Esophagus (tissue), 2 donors: ENCODE measurements around the gene KCTD7. TPM values are rescaled to one million over a fixed set of nuclear protein-coding genes. Genes with fewer than 3 reads are reported as not detected.
"Not testable (repeated sequence)": the region's sequence is repeated elsewhere in the genome, so short reads cannot be mapped to it uniquely, and the experiment has no call there.

Source experiments
- H3K27ac ChIP-seq, 2 donors: one replicate each; pipeline ENCODE4 v1.5.1; 2013; ENCODE audit warnings: low read depth in 2 of 2, mild to moderate bottlenecking in 2 of 2, inconsistent platforms in 1 of 2, low read length in 1 of 2, moderate library complexity in 1 of 2
- H3K27me3 ChIP-seq, 2 donors: one replicate each; pipeline ENCODE4 v1.6.1; 2013; ENCODE audit warnings: low read length in 2 of 2, control low read depth in 1 of 2, mild to moderate bottlenecking in 1 of 2; ENCODE audit not compliant: insufficient read depth in 2 of 2, control insufficient read depth in 1 of 2
- H3K36me3 ChIP-seq, 2 donors: one replicate each; pipeline ENCODE4 v1.6.1; 2013; ENCODE audit warnings: low read length in 1 of 2; ENCODE audit not compliant: control insufficient read depth in 2 of 2, insufficient read depth in 2 of 2
- H3K4me1 ChIP-seq, 2 donors: one replicate each; pipeline ENCODE4 v1.6.1; 2013; ENCODE audit warnings: low read length in 1 of 2; ENCODE audit not compliant: control insufficient read depth in 2 of 2, insufficient read depth in 2 of 2
- H3K4me3 ChIP-seq, 2 donors: one replicate each; pipeline ENCODE4 v1.5.1; 2013; ENCODE audit warnings: low read length in 2 of 2, mild to moderate bottlenecking in 2 of 2, low read depth in 1 of 2, moderate library complexity in 1 of 2
- H3K9me3 ChIP-seq, 2 donors: one replicate each; pipeline ENCODE4 v1.6.1; 2013; ENCODE audit warnings: mild to moderate bottlenecking in 2 of 2, low read depth in 1 of 2, low read length in 1 of 2, moderate library complexity in 1 of 2; ENCODE audit not compliant: control insufficient read depth in 2 of 2, insufficient read depth in 1 of 2
- WGBS, 2 donors: extraction: QIAGEN DNeasy Blood & Tissue Kit; methylation state at CpG; one replicate each; pipeline ENCODE4 v1.1.7; 2013; 5-methylcytosine and 5-hydroxymethylcytosine counted together
- polyA plus RNA-seq, 2 donors: library from polyadenylated mRNA; stranded (reverse); fragments of 200-250 nt; gene quantifications; one replicate each; pipeline ENCODE4 v1.2.3, GENCODE V29; 2013
- donor health status: healthy with polysubstance abuse.
- donor health status: Bipolar disorder and iron deficiency.

KCTD7 gene
- polyA plus RNA-seq, 2 donors, result 1.9 to 2.9 TPM

DNA sequence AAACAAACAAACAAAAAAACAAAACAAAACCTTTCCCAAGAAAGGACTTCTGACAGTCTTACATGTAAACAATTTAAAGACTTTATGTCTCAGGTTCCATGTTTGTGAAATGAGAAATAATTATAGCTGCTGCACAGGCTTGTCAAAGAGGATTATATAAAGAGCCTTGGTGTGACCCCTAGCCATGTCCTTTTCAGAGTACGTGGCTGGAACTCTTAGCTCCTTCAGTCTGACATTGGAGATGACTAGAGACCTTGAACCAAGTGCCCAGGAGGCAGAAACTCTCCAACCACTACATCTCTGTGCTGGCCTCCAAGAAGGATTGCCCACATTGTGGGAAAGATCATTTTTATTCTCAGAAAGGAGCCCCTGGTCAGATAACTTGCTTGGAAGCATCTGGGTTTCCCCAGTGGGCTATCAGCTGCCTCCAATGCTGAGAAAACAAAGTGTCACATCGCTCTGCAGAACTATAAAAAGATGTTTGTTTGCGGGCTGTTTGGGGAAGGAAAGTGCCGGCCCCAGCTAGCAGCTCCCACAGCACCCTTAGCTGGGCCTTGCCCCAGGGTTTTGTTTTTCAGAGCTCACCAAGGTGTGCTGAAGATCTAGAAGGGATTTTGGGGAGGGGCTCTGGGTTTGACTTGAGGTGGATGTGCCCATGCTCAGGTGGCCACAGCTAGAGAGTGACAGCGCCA lies 43.9 kb downstream of the KCTD7 start:
- H3K4me1 ChIP-seq, H3K9me3 ChIP-seq, H3K27me3 ChIP-seq, H3K4me3 ChIP-seq, H3K36me3 ChIP-seq: not testable (repeated sequence)
- WGBS, 2 donors, result 69 to 80% methylated on average over 1 to 2 of the region's 5 CpGs
- peak overlapping the region in 1 of 2 donors; percentile 22 for H3K27ac ChIP-seq

DNA sequence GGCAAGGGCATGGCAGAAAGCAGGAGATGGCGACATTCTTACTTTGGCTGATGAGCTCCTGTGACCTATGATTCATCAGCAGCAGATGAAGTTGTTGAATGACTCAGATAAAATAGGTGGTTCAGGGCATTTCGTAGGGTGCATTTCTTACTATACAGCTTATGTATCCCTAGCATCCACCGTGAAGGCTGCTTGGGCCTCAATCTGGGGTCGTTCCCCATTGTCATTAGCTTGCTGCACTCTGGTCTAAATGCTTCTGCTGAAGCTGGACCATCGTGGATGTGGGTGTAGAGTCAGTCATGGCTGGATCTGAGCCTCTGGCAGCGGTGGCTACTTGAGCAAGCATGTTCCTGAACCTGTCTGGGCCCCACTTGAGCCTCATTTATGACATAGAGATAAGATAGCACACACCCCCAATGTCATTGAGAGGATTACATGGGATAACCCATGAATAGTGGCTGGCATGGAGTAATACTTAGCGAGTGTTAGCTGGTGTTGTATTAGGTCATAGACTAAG lies 44.5 kb downstream of the KCTD7 start:
- H3K36me3 ChIP-seq, H3K27me3 ChIP-seq, H3K4me3 ChIP-seq, H3K9me3 ChIP-seq, H3K4me1 ChIP-seq: not testable (repeated sequence)
- 50 to 53% methylated on average over 5 of the region's 7 CpGs for WGBS, 2 donors
- peak overlapping the region in 1 of 2 donors; percentile 89 for H3K27ac ChIP-seq

DNA sequence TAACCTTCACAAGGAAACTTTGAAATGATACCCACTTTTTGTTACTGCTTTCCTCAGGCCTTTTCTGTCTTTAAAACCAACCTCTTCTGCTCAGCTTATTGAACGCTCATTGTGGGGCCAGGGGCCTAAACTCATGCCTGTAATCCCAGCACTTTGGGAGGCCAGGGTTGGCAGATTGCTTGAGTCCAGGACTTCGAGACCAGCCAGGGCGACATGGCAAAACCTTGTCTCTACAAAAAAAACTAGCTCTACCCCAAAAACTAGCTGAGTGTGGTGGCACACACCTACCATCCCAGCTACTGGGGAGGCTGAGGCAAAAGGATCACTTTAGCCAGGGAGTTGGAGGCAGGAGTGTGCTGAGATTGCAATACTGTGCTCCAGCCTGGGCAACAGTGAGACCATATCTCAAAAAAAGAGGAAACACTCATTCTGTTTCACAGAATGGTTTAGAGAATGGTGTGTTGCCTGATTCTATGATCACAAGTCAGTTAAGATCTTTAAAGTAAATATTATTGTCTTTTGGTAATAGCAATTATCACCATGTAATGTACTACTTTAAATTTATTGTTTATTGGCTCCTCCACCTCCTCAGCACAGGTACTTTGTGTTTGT lies 51.1 kb downstream of the KCTD7 start:
- H3K36me3 ChIP-seq, result no peaks in the 10 kb centered on the region
- H3K27ac ChIP-seq, result no peak overlapping the region
- H3K4me3 ChIP-seq, result no peak overlapping the region
- H3K4me1 ChIP-seq, result no peaks in the 10 kb centered on the region
- 84 to 92% methylated on average over 3 of the region's 3 CpGs for WGBS, 2 donors
- no peaks in the 10 kb centered on the region for H3K9me3 ChIP-seq
- no peaks in the 10 kb centered on the region for H3K27me3 ChIP-seq

DNA sequence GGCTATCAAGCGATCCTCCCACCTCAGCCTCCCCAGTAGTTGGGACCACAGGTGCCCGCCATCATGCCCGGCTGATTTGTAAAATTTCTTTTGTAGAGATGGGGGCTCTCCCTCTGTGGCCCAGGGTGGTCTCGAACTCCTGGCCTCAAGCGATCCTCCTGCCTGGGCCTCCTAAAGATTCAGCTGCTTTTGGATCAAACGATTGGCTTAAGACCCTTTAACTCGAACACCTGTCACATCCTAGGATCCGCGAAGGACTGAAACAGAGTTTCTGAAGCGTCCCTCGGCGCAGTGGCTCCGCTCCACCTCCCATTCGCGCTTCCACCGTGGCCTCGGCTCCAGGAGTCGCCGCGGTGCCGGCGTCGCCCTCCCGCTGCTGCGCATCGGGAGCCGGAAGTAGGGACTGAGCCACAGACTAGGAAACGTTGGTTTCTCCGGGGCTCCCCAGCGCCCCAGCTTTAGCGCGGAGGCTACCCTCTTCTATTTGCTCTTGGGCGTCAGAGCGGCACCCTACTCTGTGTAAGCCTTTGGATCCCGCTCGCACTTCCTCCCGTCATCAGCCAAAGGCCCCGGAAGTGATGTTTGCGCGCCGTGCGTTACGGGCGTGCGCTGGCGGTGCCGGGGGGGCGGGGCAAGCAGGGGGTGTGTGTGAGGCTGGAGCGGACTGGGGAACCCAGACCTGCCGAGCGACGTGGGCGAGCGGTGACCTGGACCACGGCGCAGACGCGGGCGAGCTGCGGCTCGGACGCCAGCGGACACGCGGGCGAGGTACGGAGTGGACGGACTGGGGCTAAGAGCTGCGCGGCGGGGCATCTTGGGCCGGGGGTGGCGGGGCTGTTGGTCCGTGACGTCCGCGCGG lies 53.0 kb downstream of the KCTD7 start:
- WGBS, 2 donors, result 3% methylated on average over 56 to 78 of the region's 78 CpGs
- Histone ChIP-seq H3K9me3 (no peaks in the 10 kb centered on the region), H3K36me3 (no peaks in the 10 kb centered on the region), H3K27ac (peak overlapping the region; percentile 93 to 100), H3K27me3 (no peaks in the 10 kb centered on the region), H3K4me3 (peak overlapping the region; percentile 83 to 93), H3K4me1 (no peaks in the 10 kb centered on the region)

DNA sequence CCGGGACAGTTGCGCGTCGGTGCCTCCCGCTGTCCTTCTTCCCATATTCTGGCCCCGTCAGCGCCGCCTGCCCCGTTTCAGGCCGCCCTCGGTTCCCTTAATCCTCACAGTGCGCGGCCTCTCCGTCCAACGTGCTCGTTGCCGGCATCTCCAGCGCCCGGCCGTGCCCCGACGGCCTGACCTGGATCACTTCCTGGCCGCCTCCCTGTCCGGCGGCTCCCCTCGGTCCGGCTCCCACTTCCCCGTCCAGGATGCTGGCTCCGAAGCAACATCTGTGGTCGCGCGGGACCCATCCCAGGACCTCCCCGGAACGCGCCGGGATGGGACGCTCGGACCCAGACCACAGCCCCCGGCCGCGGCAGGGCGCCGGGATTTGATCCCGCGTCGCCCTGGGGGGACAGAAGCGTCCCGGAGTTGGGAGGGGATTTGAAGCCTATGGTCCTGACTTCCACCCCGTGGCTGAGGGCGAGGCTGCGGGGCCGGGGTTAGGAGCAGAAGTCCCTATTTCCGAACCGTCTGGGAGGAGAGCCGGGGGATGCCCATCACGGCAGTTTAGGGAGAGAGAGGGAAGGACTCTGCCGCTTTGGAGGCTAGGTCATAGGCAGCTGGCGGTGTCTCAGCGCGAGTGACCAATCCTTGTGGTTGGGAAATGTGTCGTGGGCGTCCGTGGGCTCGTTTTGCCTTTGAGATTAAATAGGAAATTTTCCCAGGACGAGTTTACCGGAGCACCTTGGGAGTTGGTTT lies 53.8 kb downstream of the KCTD7 start:
- Histone ChIP-seq H3K4me1 (no peaks in the 10 kb centered on the region), H3K9me3 (no peaks in the 10 kb centered on the region), H3K27ac (peak overlapping the region; percentile 93 to 100), H3K4me3 (peak overlapping the region; percentile 83 to 93), H3K27me3 (no peaks in the 10 kb centered on the region), H3K36me3 (no peaks in the 10 kb centered on the region)
- WGBS, 2 donors, result 1 to 2% methylated on average over 51 to 66 of the region's 66 CpGs

DNA sequence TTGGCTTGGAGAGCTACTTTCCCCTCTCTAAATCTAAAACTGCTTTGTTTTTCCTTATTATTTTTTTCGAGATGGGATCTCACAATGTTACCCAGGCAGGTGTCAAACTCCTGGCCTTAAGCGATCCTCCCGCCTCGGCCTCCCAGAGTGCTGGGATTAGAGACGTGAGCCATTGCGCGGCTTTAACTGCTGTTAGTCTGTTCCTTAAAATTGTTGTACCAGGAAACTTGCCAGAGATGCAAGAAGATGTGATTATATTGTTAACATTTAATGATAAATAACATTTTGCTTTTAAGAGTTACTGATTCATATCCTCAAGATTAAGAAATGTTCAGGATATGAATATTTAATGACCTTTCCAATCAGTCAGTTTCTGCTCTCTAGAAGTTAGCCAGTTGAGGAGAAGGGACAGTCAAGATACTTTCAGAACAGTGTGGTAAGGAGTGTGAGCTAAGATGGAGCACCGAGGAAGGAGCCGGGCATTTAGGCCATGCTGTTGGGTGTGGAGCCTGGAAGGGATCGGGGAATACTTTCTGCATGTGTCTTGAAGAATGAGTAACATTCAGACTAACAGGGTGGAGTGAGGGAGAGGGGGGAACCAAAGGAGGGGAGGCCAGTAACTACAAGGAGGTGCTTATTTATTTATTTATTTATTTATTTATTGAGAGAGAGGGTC lies 54.6 kb downstream of the KCTD7 start:
- H3K4me3 ChIP-seq, result peak overlapping the region; percentile 83 to 93

DNA sequence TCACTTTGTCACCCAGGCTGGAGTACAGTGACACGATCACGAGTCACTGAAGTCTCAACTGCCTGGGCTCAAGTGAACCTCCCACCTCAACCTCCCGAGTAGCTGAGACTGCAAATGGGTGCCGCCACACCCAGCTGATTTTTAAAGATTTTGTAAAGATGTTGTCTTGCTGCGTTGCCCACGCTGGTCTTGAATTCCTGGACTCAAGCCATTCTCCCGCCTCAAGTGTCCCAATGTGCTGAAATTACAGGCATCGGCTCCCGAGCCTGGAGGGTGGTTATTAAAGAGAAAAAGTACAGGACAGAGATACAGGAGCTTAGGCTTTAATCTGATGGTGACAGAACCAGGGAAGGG lies 55.1 kb downstream of the KCTD7 start:
- H3K27ac ChIP-seq, result peak overlapping the region in 1 of 2 donors; percentile 17
- H3K4me1 ChIP-seq, result no peaks in the 10 kb centered on the region
- H3K27me3 ChIP-seq, result no peaks in the 10 kb centered on the region
- H3K4me3 ChIP-seq, result no peak overlapping the region
- 83 to 85% methylated on average over 9 of the region's 9 CpGs for WGBS, 2 donors
- no peaks in the 10 kb centered on the region for H3K9me3 ChIP-seq
- H3K36me3 ChIP-seq, result no peaks in the 10 kb centered on the region

More for the DNA sequence above, 54.6 kb downstream of the KCTD7 start:
- H3K9me3 ChIP-seq, H3K36me3 ChIP-seq, H3K27me3 ChIP-seq, H3K4me1 ChIP-seq: not testable (repeated sequence)
- H3K27ac ChIP-seq, result peak overlapping the region; percentile 51 to 100
- 48 to 61% methylated on average over 10 of the region's 10 CpGs for WGBS, 2 donors

DNA sequence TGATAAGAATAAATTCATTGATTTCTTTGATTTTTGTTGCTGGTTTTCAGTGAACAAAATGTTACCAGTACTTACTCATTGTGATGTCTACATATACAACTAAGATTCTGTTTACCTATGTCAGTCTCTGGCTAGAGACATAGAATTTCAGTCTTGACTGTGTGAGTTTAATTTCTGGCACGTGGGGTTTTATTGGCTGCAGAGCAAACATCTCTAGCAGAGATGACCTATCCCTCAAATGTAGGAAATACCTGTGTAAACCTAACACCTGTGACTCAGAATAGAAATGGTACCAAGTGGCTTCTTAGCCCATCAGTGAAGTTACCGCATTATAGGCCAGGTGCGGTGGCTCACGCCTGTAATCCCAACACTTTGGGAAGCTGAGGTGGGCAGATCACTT lies 57.0 kb downstream of the KCTD7 start:
- H3K27me3 ChIP-seq, H3K4me3 ChIP-seq, H3K9me3 ChIP-seq, H3K36me3 ChIP-seq, H3K27ac ChIP-seq, H3K4me1 ChIP-seq: not testable (repeated sequence)
- WGBS, 2 donors, result 82 to 88% methylated on average over 4 of the region's 4 CpGs

DNA sequence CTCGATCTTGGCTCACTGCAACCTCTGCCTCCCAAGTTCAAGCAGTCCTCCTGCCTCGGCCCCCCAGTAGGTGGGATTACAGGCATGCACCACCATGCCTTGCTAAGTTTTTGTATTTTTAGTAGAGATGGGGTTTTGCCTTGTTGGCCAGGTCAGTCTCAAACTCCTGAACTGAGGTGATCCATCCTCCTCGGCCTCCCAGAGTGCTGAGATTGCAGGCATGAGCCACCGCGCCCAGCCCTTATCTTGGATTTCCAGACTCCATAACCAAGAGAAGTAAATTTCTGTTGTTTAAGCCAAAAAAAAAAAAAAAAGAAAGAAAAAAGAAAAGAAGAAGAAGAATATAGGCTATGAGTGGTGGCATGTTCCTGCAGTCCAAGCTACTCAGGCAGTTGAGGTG lies 58.5 kb downstream of the KCTD7 start:
- no peaks in the 10 kb centered on the region for H3K27me3 ChIP-seq
- WGBS, 2 donors, result 96 to 98% methylated on average over 5 of the region's 5 CpGs
- H3K4me1 ChIP-seq, result no peaks in the 10 kb centered on the region
- no peak overlapping the region for H3K4me3 ChIP-seq
- no peaks in the 10 kb centered on the region for H3K9me3 ChIP-seq
- no peaks in the 10 kb centered on the region for H3K36me3 ChIP-seq
- no peak overlapping the region for H3K27ac ChIP-seq
